Measurements from ENCODE around the gene RAB25.

- peak; percentile 93 for TF ChIP-seq CTCF (tag by site-specific recombination; IDR thresholded peaks at IDR 0.05)
- TF ChIP-seq ATF2 (tag by site-specific recombination; IDR thresholded peaks at IDR 0.05; ENCODE audit: low read depth): no peak
- TF ChIP-seq ZNF792 (tag by site-specific recombination; IDR thresholded peaks at IDR 0.05): no peak
- no peak for TF ChIP-seq ZNF76 (tag by site-specific recombination; IDR thresholded peaks at IDR 0.05; ENCODE audit: borderline replicate concordance, low read depth)
- TF ChIP-seq ZNF561 (tag by site-specific recombination; IDR thresholded peaks at IDR 0.05; ENCODE audit: borderline replicate concordance): no peak
- TF ChIP-seq ZNF488 (tag by site-specific recombination; IDR thresholded peaks at IDR 0.05): no peak
Observed at GRCh38 chr1:156096640-156097391, 35.9 kb downstream of the RAB25 start.

All from HEK293 (cell line).